DMS153 treated with DMSO at 0.1 percent for 48 hours (cell line): ENCODE measurements around the gene AFAP1.

Source experiments
- DNase-seq: peaks from one replicate; lab custom pipeline; 2025; ENCODE audit not compliant: unreplicated experiment; lab: John Stamatoyannopoulos, UW

Gene AFAP1

GRCh38 chr4:7740866-7741525 is 198.7 kb downstream of the AFAP1 start:
- DNase-seq = no peak

GRCh38 chr4:7739918-7740865 is 199.5 kb downstream of the AFAP1 start:
- no peak for DNase-seq

- no peak for DNase-seq
Observed at GRCh38 chr4:7739077-7739917, 200.4 kb downstream of the AFAP1 start.

GRCh38 chr4:7738458-7739076 is 201.1 kb downstream of the AFAP1 start:
- no peak for DNase-seq

GRCh38 chr4:7737752-7738457 is 201.8 kb downstream of the AFAP1 start:
- DNase-seq = no peak

GRCh38 chr4:7737268-7737645 is 202.4 kb downstream of the AFAP1 start:
- no peak for DNase-seq

- no peak for DNase-seq
Observed at GRCh38 chr4:7736436-7737267, 203.0 kb downstream of the AFAP1 start.

GRCh38 chr4:7735961-7736360 is 203.7 kb downstream of the AFAP1 start:
- no peak for DNase-seq

- DNase-seq = no peak
Observed at GRCh38 chr4:7735395-7735794, 204.3 kb downstream of the AFAP1 start.

- DNase-seq = no peak
Observed at GRCh38 chr4:7734651-7735260, 204.9 kb downstream of the AFAP1 start.

- DNase-seq = no peak
Observed at GRCh38 chr4:7733801-7734650, 205.6 kb downstream of the AFAP1 start.

GRCh38 chr4:7733201-7733600 is 206.5 kb downstream of the AFAP1 start:
- DNase-seq = no peak

- no peak for DNase-seq
Observed at GRCh38 chr4:7732263-7732662, 207.4 kb downstream of the AFAP1 start.

- no peak for DNase-seq
Observed at GRCh38 chr4:7731437-7731836, 208.2 kb downstream of the AFAP1 start.

GRCh38 chr4:7727749-7728148 is 211.9 kb downstream of the AFAP1 start:
- DNase-seq = no peak

- DNase-seq = no peak
Observed at GRCh38 chr4:7726665-7727413, 212.8 kb downstream of the AFAP1 start.

- no peak for DNase-seq
Observed at GRCh38 chr4:7725951-7726350, 213.7 kb downstream of the AFAP1 start.
